Measurements from ENCODE around the gene ETFB.

- TF ChIP-seq CTCF (IDR thresholded peaks at IDR 0.05; ENCODE audit: low read depth, low read length, poor library complexity, severe bottlenecking) (no peak), EZH2phosphoT487 (IDR thresholded peaks at IDR 0.05; ENCODE audit: borderline replicate concordance, low read length) (no peak)
Measured at GRCh38 chr19:51341066-51341465, 25.1 kb downstream of the ETFB start.
